ENCODE measurements around the gene LRRC58. TPM values are rescaled to one million over a fixed set of nuclear protein-coding genes. Genes with fewer than 3 reads are reported as not detected.
"Not testable (repeated sequence)": the region's sequence is repeated elsewhere in the genome, so short reads cannot be mapped to it uniquely, and the experiment has no call there.

Gene LRRC58
- total and polyA plus RNA-seq, 2 donors (not counting 3 experiments of a cell fraction or from before 2014, with no cell fraction given), result 3.7 to 11.9 TPM

DNA sequence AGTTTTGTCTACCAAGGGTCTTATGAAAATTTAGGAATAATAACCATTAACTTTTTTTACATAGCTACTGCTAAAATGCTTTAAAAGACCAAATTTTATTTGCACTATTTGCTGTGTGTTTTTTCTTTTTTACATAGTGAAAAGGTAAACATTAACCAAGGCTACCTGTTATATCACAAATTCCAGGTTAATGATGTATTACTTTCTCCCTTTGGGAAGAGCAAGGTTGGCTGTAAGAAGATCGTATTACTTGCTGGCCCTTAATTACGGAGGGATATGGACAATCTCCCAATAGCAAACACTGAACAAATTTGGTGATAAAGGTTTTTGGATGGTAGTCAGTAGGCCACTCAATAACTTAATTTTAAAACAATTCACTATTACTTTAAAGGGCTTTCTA is 22.4 kb downstream of the LRRC58 start:
- H3K27ac ChIP-seq (ENCODE audit: insufficient read depth, low read depth, low read length), result no peak overlapping the region
- FAIRE-seq, result no peak
- H4K20me1 ChIP-seq (replicated peaks; ENCODE audit: control insufficient read depth, extremely low read depth, insufficient read depth, low read length), result no peaks in the 10 kb centered on the region
- BruUV-seq (replicated peaks), result no TSS peak
- H2AFZ ChIP-seq (ENCODE audit: low read depth, low read length), result no peak overlapping the region
- intact Hi-C loops (cut with micrococcal nuclease), result no loop called here
- POLR2A ChIA-PET, result no interaction called here
- no peaks in the 10 kb centered on the region for H3K9me1 ChIP-seq (replicated peaks; ENCODE audit: control insufficient read depth, extremely low read depth, insufficient read depth, low read length)
- no peaks in the 10 kb centered on the region for H3K27me3 ChIP-seq (ENCODE audit: control insufficient read depth in 2 of 2, insufficient read depth in 2 of 2, low read length in 2 of 2)
- CTCF ChIA-PET, result no interaction called here
- no peak for TF ChIP-seq POLR2A (IDR thresholded peaks at IDR 0.05; ENCODE audit: low read depth, low read length)
- no peak for TF ChIP-seq JUN (IDR thresholded peaks at IDR 0.05; ENCODE audit: borderline replicate concordance, insufficient read depth, insufficient read length, low read depth)
- no peak for TF ChIP-seq POLR2AphosphoS5 (IDR thresholded peaks at IDR 0.05; ENCODE audit: insufficient read depth, low read depth, low read length)
- no peak for TF ChIP-seq EZH2 (IDR thresholded peaks at IDR 0.05; ENCODE audit: borderline replicate concordance, low read depth, low read length, severe bottlenecking)
- H3K79me2 ChIP-seq (ENCODE audit: control insufficient read depth, insufficient read depth, low read length), result no peaks in the 10 kb centered on the region
- no peaks in the 10 kb centered on the region for H3K4me1 ChIP-seq (ENCODE audit: control insufficient read depth, extremely low read depth, insufficient read depth, low read length)
- H3K4me3 ChIP-seq (replicated peaks in 1 of 3; ENCODE audit: insufficient read depth in 1 of 3, low read depth in 1 of 3, low read length in 3 of 3), result no peak overlapping the region
- peaks cover 0 to 7% of the 10 kb centered on the region in 2 experiments for H3K36me3 ChIP-seq (ENCODE audit: control insufficient read depth in 2 of 2, extremely low read depth in 1 of 2, insufficient read depth in 2 of 2, low read length in 2 of 2)
- H3K9me3 ChIP-seq (replicated peaks; ENCODE audit: control insufficient read depth, insufficient read depth, low read length), result no peaks in the 10 kb centered on the region
- H3K4me2 ChIP-seq (ENCODE audit: insufficient read depth, low read length), result no peak overlapping the region
- no peak overlapping the region for H3K9ac ChIP-seq (replicated peaks; ENCODE audit: extremely low read depth, insufficient read depth, low read length)
- dilution Hi-C loops (cut with MboI; ENCODE audit: extremely low pct_ligation_motif_present, low sequenced_read_pairs), result no loop called here
- DNase-seq (ENCODE audit: low read depth, low spot score), result no peak

- ChIA-PET CTCF (no interaction called here), POLR2A (no interaction called here)
- no peak overlapping the region for H3K9ac ChIP-seq (replicated peaks; ENCODE audit: extremely low read depth, insufficient read depth, low read length)
- no peak for TF ChIP-seq GATA2 (IDR thresholded peaks at IDR 0.05; ENCODE audit: insufficient read depth, insufficient read length, low read depth, low read length)
- no peak for TF ChIP-seq EZH2 (IDR thresholded peaks at IDR 0.05; ENCODE audit: borderline replicate concordance, low read depth, low read length, severe bottlenecking)
- no peak for TF ChIP-seq MYC (IDR thresholded peaks at IDR 0.05; ENCODE audit: low read depth, low read length)
- TF ChIP-seq, protein P1, sequence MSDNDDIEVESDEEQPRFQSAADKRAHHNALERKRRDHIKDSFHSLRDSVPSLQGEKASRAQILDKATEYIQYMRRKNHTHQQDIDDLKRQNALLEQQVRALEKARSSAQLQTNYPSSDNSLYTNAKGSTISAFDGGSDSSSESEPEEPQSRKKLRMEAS (IDR thresholded peaks at IDR 0.05; ENCODE audit: insufficient read depth, insufficient read length), result no peak
- no peak for TF ChIP-seq JUN (IDR thresholded peaks at IDR 0.05; ENCODE audit: borderline replicate concordance, insufficient read depth, insufficient read length, low read depth)
- TF ChIP-seq, protein P2, sequence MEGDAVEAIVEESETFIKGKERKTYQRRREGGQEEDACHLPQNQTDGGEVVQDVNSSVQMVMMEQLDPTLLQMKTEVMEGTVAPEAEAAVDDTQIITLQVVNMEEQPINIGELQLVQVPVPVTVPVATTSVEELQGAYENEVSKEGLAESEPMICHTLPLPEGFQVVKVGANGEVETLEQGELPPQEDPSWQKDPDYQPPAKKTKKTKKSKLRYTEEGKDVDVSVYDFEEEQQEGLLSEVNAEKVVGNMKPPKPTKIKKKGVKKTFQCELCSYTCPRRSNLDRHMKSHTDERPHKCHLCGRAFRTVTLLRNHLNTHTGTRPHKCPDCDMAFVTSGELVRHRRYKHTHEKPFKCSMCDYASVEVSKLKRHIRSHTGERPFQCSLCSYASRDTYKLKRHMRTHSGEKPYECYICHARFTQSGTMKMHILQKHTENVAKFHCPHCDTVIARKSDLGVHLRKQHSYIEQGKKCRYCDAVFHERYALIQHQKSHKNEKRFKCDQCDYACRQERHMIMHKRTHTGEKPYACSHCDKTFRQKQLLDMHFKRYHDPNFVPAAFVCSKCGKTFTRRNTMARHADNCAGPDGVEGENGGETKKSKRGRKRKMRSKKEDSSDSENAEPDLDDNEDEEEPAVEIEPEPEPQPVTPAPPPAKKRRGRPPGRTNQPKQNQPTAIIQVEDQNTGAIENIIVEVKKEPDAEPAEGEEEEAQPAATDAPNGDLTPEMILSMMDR (IDR thresholded peaks at IDR 0.05; ENCODE audit: extremely low read depth in 1 of 2, insufficient read depth in 1 of 2, low read depth in 1 of 2, low read length in 2 of 2), result no peak
- TF ChIP-seq POLR2A (IDR thresholded peaks at IDR 0.05; ENCODE audit: low read depth, low read length), result no peak
- no peak for TF ChIP-seq FOS (IDR thresholded peaks at IDR 0.05; ENCODE audit: borderline replicate concordance, insufficient read depth, low read length)
- no peak for TF ChIP-seq POLR2AphosphoS5 (IDR thresholded peaks at IDR 0.05; ENCODE audit: insufficient read depth, low read depth, low read length)
- no peak overlapping the region for H3K27ac ChIP-seq (ENCODE audit: insufficient read depth, low read depth, low read length)
- H3K9me3 ChIP-seq (replicated peaks; ENCODE audit: control insufficient read depth, insufficient read depth, low read length), result no peaks in the 10 kb centered on the region
- H3K79me2 ChIP-seq (ENCODE audit: control insufficient read depth, insufficient read depth, low read length), result no peaks in the 10 kb centered on the region
- no peak overlapping the region for H2AFZ ChIP-seq (ENCODE audit: low read depth, low read length)
- H3K36me3 ChIP-seq (ENCODE audit: control insufficient read depth in 2 of 2, extremely low read depth in 1 of 2, insufficient read depth in 2 of 2, low read length in 2 of 2), result no peaks in the 10 kb centered on the region
- DNase-seq (ENCODE audit: low read depth, low spot score) (no peak), FAIRE-seq (no peak)
- H3K4me3 ChIP-seq (replicated peaks in 1 of 3; ENCODE audit: insufficient read depth in 1 of 3, low read depth in 1 of 3, low read length in 3 of 3), result no peak overlapping the region
- intact Hi-C loops (cut with micrococcal nuclease), result no loop called here
- no peaks in the 10 kb centered on the region for H3K27me3 ChIP-seq (ENCODE audit: control insufficient read depth in 2 of 2, insufficient read depth in 2 of 2, low read length in 2 of 2)
- no peaks in the 10 kb centered on the region for H4K20me1 ChIP-seq (replicated peaks; ENCODE audit: control insufficient read depth, extremely low read depth, insufficient read depth, low read length)
- H3K4me2 ChIP-seq (ENCODE audit: insufficient read depth, low read length), result no peak overlapping the region
- dilution Hi-C loops (cut with MboI; ENCODE audit: extremely low pct_ligation_motif_present, low sequenced_read_pairs), result no loop called here
- no TSS peak for BruUV-seq (replicated peaks)
- no peaks in the 10 kb centered on the region for H3K4me1 ChIP-seq (ENCODE audit: control insufficient read depth, extremely low read depth, insufficient read depth, low read length)
- H3K9me1 ChIP-seq (replicated peaks; ENCODE audit: control insufficient read depth, extremely low read depth, insufficient read depth, low read length), result no peaks in the 10 kb centered on the region
Measured at GRCh38 chr3:120324190-120324589, 25.0 kb downstream of the LRRC58 start.

GRCh38 chr3:120323761-120324160 is 25.4 kb downstream of the LRRC58 start:
- DNase-seq (ENCODE audit: low read depth, low spot score); H3K27me3 ChIP-seq (ENCODE audit: control insufficient read depth in 2 of 2, insufficient read depth in 2 of 2, low read length in 2 of 2); BruUV-seq (replicated peaks); FAIRE-seq; H3K9me1 ChIP-seq (replicated peaks; ENCODE audit: control insufficient read depth, extremely low read depth, insufficient read depth, low read length); H3K4me1 ChIP-seq (ENCODE audit: control insufficient read depth, extremely low read depth, insufficient read depth, low read length); H3K4me3 ChIP-seq (replicated peaks in 1 of 3; ENCODE audit: insufficient read depth in 1 of 3, low read depth in 1 of 3, low read length in 3 of 3); H3K9ac ChIP-seq (replicated peaks; ENCODE audit: extremely low read depth, insufficient read depth, low read length); dilution Hi-C loops (cut with MboI; ENCODE audit: extremely low pct_ligation_motif_present, low sequenced_read_pairs); H2AFZ ChIP-seq (ENCODE audit: low read depth, low read length); H3K9me3 ChIP-seq (replicated peaks; ENCODE audit: control insufficient read depth, insufficient read depth, low read length); H3K4me2 ChIP-seq (ENCODE audit: insufficient read depth, low read length); intact Hi-C loops (cut with micrococcal nuclease); H4K20me1 ChIP-seq (replicated peaks; ENCODE audit: control insufficient read depth, extremely low read depth, insufficient read depth, low read length); H3K79me2 ChIP-seq (ENCODE audit: control insufficient read depth, insufficient read depth, low read length); H3K27ac ChIP-seq (ENCODE audit: insufficient read depth, low read depth, low read length); H3K36me3 ChIP-seq (ENCODE audit: control insufficient read depth in 2 of 2, extremely low read depth in 1 of 2, insufficient read depth in 2 of 2, low read length in 2 of 2); CTCF ChIA-PET; POLR2A ChIA-PET: not testable (repeated sequence)
